Muscle layer of colon (tissue), 2 donors: ENCODE data around the gene CRADD.
"Not testable (repeated sequence)": the region's sequence is repeated elsewhere in the genome, so short reads cannot be mapped to it uniquely, and the experiment has no call there.

ENCODE experiments used
- H3K27ac ChIP-seq: one replicate; pipeline ENCODE4 v1.7.0; 2013; ENCODE audit warnings: low read depth, mild to moderate bottlenecking, low read length, moderate library complexity
- H3K27me3 ChIP-seq, 2 donors: one replicate each; pipeline ENCODE4 v1.7.0; 2013; ENCODE audit warnings: low read length in 2 of 2, mild to moderate bottlenecking in 2 of 2; ENCODE audit not compliant: insufficient read depth in 2 of 2, control insufficient read depth in 1 of 2
- H3K36me3 ChIP-seq: one replicate; pipeline ENCODE4 v1.7.0; 2013; ENCODE audit warnings: mild to moderate bottlenecking, low read length; ENCODE audit not compliant: insufficient read depth
- H3K4me1 ChIP-seq: one replicate; pipeline ENCODE4 v1.7.0; 2013; ENCODE audit warnings: mild to moderate bottlenecking, low read length; ENCODE audit not compliant: insufficient read depth
- H3K4me3 ChIP-seq, 2 donors: one replicate each; pipeline ENCODE4 v1.7.0; 2013; ENCODE audit warnings: low read length in 2 of 2, low read depth in 1 of 2, mild to moderate bottlenecking in 1 of 2, moderate library complexity in 1 of 2
- H3K9ac ChIP-seq: one replicate; pipeline ENCODE4 v1.7.0; 2013; ENCODE audit warnings: low read length
- H3K9me3 ChIP-seq: one replicate; pipeline ENCODE4 v1.7.0; 2013; ENCODE audit warnings: mild to moderate bottlenecking, low read length
- donor health status: abdominal sarcoma.
- donor health status: Adenocarcinoma of cecum.

Gene CRADD

DNA sequence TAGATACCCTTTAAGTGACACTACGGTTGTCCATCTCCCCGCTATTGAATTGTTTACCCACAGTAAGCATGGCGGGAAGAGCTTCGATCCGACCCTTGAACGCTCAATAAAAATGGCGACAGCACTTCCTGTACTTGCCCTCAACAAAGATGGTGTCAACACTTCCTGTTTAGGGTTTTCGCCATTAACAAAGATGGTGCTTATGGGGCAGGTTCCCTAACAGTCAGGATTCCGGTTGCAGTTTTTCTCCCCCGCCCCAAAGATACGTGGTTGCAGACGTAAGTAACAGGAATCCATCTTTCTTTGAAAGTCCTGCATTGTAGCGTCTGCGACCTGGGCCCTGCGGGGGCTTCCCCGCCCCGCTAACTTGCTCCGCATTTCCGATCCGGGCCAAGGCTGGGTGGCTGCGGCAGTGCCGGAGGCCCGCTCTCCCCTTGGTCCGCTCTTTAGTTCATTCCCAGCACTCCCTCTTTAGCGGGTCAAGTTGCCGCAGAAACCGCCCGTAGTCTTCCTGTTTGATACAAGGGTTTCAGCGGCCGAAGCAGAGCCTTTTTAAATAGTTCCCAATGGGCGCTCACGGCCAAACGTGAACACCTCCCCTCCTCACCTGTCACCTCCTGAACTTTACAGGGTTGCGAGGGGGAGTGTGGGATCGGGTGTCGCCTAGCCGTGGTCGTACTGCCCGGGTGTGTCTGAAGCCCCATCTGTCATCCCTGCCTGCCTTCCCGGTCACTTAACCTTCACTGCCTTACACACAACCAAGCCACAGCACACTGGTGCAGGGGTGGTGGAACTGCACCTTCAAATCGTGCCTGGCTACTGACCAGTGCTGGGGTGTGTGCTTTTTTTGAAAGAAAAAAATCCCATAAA is at the start of gene CRADD:
TSS of gene CRADD (plus strand) at position 181 of the 870 bp plus-strand sequence.
- H3K4me3 ChIP-seq = peak within 1 kb of the TSS; percentile 77 to 88
- no peaks in the 10 kb centered on the region for H3K36me3 ChIP-seq
- peak within 1 kb of the TSS; percentile 89 for H3K27ac ChIP-seq
- no peaks in the 10 kb centered on the region for H3K27me3 ChIP-seq
- H3K9me3 ChIP-seq = no peaks in the 10 kb centered on the region
- H3K9ac ChIP-seq = peak within 1 kb of the TSS; percentile 91
- peaks cover 27% of the 10 kb centered on the region for H3K4me1 ChIP-seq

DNA sequence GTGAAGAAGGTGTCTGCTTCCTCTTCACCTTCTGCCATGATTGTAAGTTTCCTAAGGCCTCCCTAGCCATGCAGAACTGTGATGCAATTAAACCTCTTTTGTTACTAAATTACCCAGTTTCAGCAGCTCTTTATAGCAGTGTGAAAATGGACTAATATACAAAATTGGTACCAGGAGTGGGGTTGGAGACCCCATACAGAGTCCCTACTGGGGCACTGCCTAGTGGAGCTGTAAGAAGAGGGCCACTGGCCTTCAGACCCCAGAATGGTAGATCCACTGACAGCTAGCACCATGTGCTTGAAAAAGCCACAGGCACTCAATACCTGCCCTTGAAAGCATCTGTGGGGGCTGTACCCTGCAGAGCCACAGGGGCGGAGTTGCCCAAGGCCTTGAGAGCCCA is 44.8 kb upstream of the CRADD start:
- Histone ChIP-seq H3K27me3 (no peaks in the 10 kb centered on the region), H3K4me1 (no peaks in the 10 kb centered on the region), H3K4me3 (no peak overlapping the region), H3K36me3 (no peaks in the 10 kb centered on the region), H3K9ac (no peak overlapping the region), H3K9me3 (no peaks in the 10 kb centered on the region), H3K27ac (no peak overlapping the region)

DNA sequence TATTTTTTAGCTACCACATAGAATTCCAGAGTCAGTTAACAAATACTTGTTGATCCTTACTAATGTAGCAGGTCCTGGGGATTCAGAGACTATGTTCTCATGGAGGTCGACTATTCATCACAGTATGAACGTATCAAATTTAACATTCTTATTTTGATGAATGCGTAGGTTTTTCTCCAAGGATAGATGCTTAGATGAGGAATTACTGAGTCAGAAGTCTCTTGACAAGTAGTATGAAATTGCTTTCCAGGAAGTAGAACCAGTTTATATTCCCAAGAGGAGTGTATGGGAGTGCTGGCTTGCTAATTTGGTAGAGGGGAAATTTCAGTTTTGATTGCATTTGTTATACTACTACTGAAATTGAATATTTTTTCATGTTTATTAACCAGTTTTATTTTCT is 42.8 kb upstream of the CRADD start:
- Histone ChIP-seq H3K4me3 (no peak overlapping the region), H3K36me3 (no peaks in the 10 kb centered on the region), H3K4me1 (no peaks in the 10 kb centered on the region), H3K9ac (no peak overlapping the region), H3K9me3 (no peaks in the 10 kb centered on the region), H3K27me3 (no peaks in the 10 kb centered on the region), H3K27ac (no peak overlapping the region)

DNA sequence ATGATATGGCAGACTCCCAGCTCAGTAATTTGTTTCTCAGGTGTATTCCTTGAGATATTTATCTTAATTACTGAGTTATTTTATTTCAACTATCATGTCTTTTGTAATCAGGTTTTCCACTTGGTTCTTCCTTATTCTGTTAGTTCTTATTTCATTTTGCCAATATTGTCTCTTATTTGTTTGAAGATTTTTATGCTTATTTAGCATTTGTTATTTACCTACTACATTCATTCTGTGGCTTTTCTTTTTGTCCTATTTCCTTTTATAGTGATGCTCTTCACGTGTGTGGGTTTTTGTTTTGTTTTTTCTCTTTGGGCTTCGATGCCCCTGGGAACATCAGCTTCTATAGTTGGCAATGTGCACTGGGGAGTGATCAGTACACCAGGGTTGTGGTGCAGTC is 40.5 kb upstream of the CRADD start:
- Histone ChIP-seq H3K27me3 (no peaks in the 10 kb centered on the region), H3K4me3 (no peak overlapping the region), H3K9ac (no peak overlapping the region), H3K36me3 (no peaks in the 10 kb centered on the region), H3K9me3 (no peaks in the 10 kb centered on the region), H3K4me1 (no peaks in the 10 kb centered on the region), H3K27ac (no peak overlapping the region)

DNA sequence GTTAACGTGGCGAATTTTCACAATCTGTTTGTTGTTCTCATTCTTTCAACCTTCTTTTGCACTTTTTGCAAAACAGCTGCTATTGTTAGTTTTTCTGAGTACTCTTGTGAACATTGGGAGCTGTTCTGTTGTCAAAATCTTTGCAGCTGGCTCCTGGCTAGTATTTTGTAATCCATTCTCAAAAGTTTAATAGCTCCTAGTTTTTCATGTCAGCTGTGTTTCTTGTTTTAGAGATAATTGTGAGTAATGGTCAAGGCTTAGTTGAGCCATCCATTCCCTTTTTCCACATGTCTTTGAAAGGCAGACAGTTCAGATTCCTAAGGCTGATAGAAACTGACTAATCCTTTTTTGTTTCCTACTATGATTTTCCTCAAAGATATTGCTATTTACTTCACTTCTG is 39.1 kb upstream of the CRADD start:
- H3K27ac ChIP-seq = no peak overlapping the region
- no peaks in the 10 kb centered on the region for H3K9me3 ChIP-seq
- H3K27me3 ChIP-seq = no peaks in the 10 kb centered on the region
- H3K4me3 ChIP-seq = no peak overlapping the region
- no peaks in the 10 kb centered on the region for H3K36me3 ChIP-seq
- H3K9ac ChIP-seq = no peak overlapping the region
- H3K4me1 ChIP-seq = no peaks in the 10 kb centered on the region

DNA sequence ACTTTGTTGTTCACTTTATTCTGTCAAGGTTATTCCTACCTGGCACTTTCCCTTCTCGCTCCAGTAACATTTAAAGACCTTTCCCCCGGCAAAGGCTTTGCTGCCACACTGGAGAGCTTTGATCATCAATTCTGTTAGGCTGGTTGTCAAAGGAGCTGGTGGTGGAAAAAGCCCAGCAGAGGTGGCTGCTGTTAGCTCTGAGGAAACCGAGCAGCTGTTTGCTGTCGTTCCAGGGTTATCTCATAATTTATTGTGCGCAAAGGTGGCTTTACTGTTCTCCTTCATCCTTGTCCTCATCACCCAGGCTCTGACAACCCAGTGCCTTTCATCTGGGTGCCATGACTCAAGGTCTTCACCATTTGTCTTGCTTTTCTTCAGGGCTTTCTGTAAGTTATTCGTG is 38.2 kb upstream of the CRADD start:
- Histone ChIP-seq H3K36me3 (no peaks in the 10 kb centered on the region), H3K27me3 (no peaks in the 10 kb centered on the region), H3K9ac (no peak overlapping the region), H3K4me3 (no peak overlapping the region), H3K27ac (no peak overlapping the region), H3K4me1 (no peaks in the 10 kb centered on the region), H3K9me3 (no peaks in the 10 kb centered on the region)

DNA sequence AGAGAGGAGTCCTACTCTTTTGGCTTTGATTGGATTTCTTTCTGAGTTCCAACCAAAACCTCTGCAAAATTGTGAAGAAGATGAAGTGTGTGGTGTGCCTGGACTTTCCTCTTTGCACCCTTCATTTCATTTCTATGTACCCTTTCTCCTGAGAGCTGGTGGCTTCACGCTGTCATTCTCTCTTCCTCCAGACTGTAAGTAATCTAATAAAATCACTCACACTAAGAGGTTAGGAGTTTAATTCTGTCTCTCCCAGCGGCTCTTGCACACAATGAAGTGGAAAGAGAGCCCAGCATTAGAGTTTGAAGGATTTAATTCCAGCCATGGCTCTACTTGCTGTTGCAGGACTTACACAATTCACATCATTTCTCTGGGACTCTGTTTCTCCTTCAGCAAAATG is 37.8 kb upstream of the CRADD start:
- no peaks in the 10 kb centered on the region for H3K9me3 ChIP-seq
- no peaks in the 10 kb centered on the region for H3K27me3 ChIP-seq
- no peaks in the 10 kb centered on the region for H3K4me1 ChIP-seq
- H3K4me3 ChIP-seq = no peak overlapping the region
- no peak overlapping the region for H3K9ac ChIP-seq
- H3K36me3 ChIP-seq = no peaks in the 10 kb centered on the region
- H3K27ac ChIP-seq = no peak overlapping the region

DNA sequence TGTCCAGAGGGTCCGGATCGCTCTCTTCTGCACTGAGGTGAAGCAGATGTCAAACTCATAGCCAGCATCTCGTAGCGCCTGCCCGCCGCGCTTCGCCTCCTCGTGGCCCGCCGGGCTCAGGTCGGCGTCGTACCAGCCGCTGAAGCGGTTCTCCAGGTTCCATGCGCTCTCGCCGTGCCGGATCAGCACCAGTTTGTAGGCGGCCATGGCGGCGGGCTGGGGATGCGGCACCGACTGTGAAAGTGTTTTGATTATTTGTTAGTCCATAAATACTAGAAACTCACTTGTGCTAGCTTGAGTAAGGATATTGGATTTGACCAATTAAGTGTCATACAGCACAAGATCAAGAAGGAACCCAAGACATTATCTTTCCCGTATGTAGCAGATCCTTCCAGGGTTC is 35.8 kb upstream of the CRADD start:
- H3K4me1 ChIP-seq = not testable (repeated sequence)

DNA sequence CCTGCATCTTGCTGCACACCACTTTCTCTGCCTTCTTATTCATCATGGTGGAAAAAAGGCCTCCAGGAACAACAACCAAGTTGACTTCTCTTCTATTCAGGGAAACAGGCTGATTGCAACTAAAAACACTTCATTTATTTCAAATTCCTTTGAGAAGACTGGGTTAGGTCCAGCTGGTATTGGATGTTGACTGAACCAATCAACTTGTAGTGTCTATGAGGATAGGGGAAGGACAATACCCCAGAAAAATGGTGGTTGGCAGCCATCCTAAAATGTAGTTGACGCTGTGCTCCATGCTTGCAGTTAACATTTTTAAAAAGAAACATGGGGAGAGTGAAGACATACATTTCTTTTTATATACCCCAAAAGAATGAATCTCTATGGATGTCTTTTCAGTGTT is 34.4 kb upstream of the CRADD start:
- H3K36me3 ChIP-seq = no peaks in the 10 kb centered on the region

More for the DNA sequence above, 35.8 kb upstream of the CRADD start:
- H3K4me3 ChIP-seq, H3K9ac ChIP-seq, H3K9me3 ChIP-seq, H3K36me3 ChIP-seq, H3K27me3 ChIP-seq, H3K27ac ChIP-seq: not testable (repeated sequence)

DNA sequence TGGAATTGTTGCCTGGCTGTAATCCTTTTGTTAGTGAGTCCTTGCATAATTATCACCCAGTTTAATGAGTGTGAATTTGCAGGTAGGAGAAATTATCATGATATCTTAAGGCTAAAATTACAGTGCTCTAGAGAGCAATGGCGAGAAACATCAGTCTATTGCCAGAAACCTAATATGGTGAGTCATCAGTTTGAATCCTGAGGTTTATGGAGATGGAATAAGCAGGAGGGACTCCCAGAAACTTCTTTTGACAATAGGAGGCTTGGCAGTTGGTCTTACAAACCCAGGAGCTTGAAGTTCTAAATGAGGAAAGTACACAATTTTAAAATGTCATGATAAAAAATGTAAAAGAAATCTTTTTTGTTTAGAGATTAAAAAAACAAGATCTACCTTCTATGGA is 31.5 kb upstream of the CRADD start:
- H3K4me1 ChIP-seq = no peaks in the 10 kb centered on the region
- H3K36me3 ChIP-seq = no peaks in the 10 kb centered on the region
- no peak overlapping the region for H3K9ac ChIP-seq
- no peak overlapping the region for H3K27ac ChIP-seq
- H3K4me3 ChIP-seq = no peak overlapping the region
- no peaks in the 10 kb centered on the region for H3K27me3 ChIP-seq
- no peaks in the 10 kb centered on the region for H3K9me3 ChIP-seq

More for the DNA sequence above, 34.4 kb upstream of the CRADD start:
- no peak overlapping the region for H3K27ac ChIP-seq
- H3K27me3 ChIP-seq = no peaks in the 10 kb centered on the region
- H3K4me3 ChIP-seq = no peak overlapping the region
- no peak overlapping the region for H3K9ac ChIP-seq
- no peaks in the 10 kb centered on the region for H3K9me3 ChIP-seq
- no peaks in the 10 kb centered on the region for H3K4me1 ChIP-seq

DNA sequence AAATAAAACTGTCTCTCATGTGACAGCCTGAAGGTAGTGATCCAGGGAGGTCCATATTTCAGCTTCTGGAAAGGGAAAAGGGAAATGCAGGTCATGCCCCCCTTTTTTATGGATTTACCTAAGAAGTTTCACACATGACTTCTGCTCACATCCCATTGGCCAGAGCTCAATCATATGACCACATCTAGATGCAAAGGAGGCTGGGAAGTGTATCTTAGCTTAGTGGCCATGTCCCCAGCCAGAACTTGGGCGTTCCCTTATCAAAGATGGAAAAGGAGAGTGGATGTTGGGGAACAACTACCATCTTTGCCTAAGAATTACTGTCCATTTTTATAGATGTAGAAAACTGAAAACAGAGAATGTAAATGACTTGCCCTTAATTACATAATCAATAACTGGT is 26.5 kb upstream of the CRADD start:
- no peaks in the 10 kb centered on the region for H3K9me3 ChIP-seq
- H3K4me1 ChIP-seq = no peaks in the 10 kb centered on the region

DNA sequence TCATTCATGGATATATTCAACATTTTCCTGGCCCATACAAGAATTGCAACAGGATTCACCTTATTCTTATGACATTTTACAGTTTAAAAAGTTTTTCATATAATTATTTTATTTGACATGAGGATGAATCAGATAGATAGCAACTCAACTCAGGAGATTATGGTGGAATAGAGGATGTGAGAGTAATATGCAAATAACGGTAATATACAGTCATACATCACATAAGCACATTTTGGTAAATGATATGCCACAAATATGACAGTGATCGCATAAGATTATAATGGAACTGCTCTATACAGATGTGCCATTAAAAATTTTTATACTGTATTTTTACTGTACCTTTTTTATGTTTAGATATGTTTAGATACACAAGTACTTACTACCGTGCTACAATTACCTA is 24.1 kb upstream of the CRADD start:
- Histone ChIP-seq H3K9ac (no peak overlapping the region), H3K27ac (no peak overlapping the region), H3K4me3 (no peak overlapping the region), H3K36me3 (no peaks in the 10 kb centered on the region), H3K9me3 (no peaks in the 10 kb centered on the region), H3K4me1 (no peaks in the 10 kb centered on the region), H3K27me3 (no peaks in the 10 kb centered on the region)

More for the DNA sequence above, 26.5 kb upstream of the CRADD start:
- no peak overlapping the region for H3K27ac ChIP-seq
- no peaks in the 10 kb centered on the region for H3K36me3 ChIP-seq
- no peak overlapping the region for H3K4me3 ChIP-seq
- no peaks in the 10 kb centered on the region for H3K27me3 ChIP-seq
- H3K9ac ChIP-seq = no peak overlapping the region
